RWPE1 (cell line): ENCODE measurements around the gene GGN.

Experiments
- CTCF ChIA-PET: fragments of 350-600 bp; sonication (Branson Sonifier 250); formaldehyde crosslinking; extraction: SDS; loops from one replicate; lab custom pipeline; 2021; lab: Yijun Ruan, JAX
- POLR2A ChIA-PET: fragments of 400-600 bp; formaldehyde crosslinking; extraction: SDS; loops from one replicate; lab custom pipeline; 2020; ENCODE audit warnings: antibody characterized with exemption; ENCODE audit not compliant: low non-redundant PET; lab: Yijun Ruan, JAX
- DNase-seq: peaks from one replicate; pipeline ENCODE4 v3.0.0; 2012; ENCODE audit warnings: low spot score
- H3K27ac ChIP-seq: fragments of 450-650 bp; 2 replicates; pipeline ENCODE4 v1.5.1; 2017
- TF ChIP-seq, protein P1 (sequence below): fragments of 450-650 bp; conservative IDR thresholded peaks from 2 replicates; pipeline ENCODE4 v1.5.1; 2017; ENCODE audit warnings: low read depth, mild to moderate bottlenecking

Gene GGN

DNA sequence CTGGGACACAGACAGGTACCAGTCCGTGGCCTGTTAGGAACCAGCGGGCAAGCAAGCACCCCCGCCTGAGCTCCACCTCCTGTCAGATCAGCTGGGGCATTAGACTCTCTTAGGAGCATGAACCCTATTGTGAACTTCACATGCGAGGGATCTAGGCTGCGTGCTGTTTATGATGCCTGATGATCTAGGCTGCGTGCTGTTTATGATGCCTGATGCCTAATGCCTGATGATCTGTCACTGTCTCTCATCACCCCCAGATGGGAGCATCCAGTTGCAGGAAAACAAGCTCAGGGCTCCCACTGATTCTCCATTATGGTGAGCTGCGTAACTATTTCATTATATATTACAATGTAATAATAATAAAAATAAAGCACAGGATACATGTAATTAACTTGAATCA lies 34.6 kb upstream of the GGN start:
- H3K27ac ChIP-seq = no peak overlapping the region
- ChIA-PET CTCF (no interaction called here), POLR2A (no interaction called here)
- TF ChIP-seq, protein P1, sequence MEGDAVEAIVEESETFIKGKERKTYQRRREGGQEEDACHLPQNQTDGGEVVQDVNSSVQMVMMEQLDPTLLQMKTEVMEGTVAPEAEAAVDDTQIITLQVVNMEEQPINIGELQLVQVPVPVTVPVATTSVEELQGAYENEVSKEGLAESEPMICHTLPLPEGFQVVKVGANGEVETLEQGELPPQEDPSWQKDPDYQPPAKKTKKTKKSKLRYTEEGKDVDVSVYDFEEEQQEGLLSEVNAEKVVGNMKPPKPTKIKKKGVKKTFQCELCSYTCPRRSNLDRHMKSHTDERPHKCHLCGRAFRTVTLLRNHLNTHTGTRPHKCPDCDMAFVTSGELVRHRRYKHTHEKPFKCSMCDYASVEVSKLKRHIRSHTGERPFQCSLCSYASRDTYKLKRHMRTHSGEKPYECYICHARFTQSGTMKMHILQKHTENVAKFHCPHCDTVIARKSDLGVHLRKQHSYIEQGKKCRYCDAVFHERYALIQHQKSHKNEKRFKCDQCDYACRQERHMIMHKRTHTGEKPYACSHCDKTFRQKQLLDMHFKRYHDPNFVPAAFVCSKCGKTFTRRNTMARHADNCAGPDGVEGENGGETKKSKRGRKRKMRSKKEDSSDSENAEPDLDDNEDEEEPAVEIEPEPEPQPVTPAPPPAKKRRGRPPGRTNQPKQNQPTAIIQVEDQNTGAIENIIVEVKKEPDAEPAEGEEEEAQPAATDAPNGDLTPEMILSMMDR = no peak
- no peak for DNase-seq

GRCh38 chr19:38421856-38422255 lies 34.0 kb upstream of the GGN start:
- no peak for DNase-seq
- CTCF ChIA-PET = no interaction called here
- POLR2A ChIA-PET = no interaction called here
- TF ChIP-seq, protein P1 = no peak
- no peak overlapping the region for H3K27ac ChIP-seq

DNA sequence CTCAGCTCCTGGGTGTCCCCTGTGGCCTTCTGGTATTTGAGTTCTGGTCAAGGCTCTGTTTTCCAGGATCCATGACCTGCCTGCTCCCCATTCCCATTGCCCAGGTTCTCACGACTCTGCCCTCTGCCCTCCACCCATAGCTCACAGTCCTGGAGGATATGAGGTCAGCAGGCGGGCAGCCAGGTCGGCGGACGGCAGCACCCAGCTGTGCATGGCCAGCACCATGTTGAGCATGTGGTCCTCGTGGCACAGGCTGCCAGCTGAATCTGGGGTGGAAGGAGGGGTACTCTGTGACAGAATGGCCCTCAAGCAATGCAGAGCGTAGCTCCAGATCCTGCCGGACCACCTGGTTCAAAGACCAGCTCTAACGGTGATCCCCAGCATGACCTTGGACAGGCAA lies 33.1 kb upstream of the GGN start:
- TF ChIP-seq, protein P1 = no peak
- ChIA-PET POLR2A (no interaction called here), CTCF (interaction anchor here (0.7 to 0.9 kb wide), 2 partner anchors 18 to 466 kb away, joined by 3 read pairs; partner anchors contain the start of gene FAM98C)
- no peak overlapping the region for H3K27ac ChIP-seq
- no peak for DNase-seq

- ChIA-PET CTCF (interaction anchor here (0.6 kb wide), 1 partner anchor 197 kb away, joined by 4 read pairs; no protein-coding TSS in a partner anchor), POLR2A (no interaction called here)
- TF ChIP-seq, protein P1 = no peak
- peak; percentile 54 for DNase-seq
- no peak overlapping the region for H3K27ac ChIP-seq
These were observed 30.0 kb upstream of the GGN start for GRCh38 chr19:38417544-38418506.

DNA sequence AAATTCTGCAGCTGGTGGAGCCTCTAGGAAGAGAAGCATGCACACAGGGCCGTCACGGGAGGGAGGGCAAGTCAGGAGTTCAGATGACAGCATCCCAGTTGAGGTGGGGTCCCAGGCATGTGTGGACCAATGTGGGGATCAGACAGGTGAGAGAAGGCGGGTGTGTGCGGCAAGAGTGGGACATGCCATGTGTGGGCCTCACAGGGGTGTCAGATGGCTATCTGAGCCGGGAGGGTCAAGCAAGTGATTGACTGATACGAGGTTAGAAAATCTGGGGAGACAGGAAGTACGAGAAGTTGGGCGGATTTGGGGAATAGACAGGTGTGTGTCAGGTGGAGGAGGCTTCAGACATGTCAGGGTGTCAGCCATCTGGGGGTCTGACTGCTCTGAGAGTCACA lies 29.3 kb upstream of the GGN start:
- TF ChIP-seq, protein P1 = no peak
- no peak overlapping the region for H3K27ac ChIP-seq
- POLR2A ChIA-PET = no interaction called here
- DNase-seq = no peak
- CTCF ChIA-PET = interaction anchor here (0.6 kb wide), 1 partner anchor 196 kb away, joined by 4 read pairs; no protein-coding TSS in a partner anchor

DNA sequence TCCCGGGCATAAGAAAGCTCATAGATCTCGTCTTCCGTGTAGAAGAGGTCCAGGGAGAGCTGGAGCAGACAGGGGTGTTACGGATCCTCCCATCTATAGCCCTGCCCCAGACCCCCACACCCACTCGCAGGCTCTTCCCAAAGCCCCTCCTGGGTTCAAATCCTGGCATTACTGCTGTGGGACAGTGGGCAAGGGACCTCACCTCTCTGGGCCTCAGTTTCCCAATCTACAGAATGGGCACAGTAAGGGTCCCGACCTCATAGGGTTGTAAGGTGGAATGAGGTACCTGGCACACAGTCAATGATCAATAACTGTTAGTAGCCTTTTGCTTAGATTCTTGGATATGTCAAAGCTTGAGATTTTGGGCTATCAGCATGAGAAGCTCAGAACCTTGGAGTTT lies 25.6 kb upstream of the GGN start:
- ChIA-PET POLR2A (no interaction called here), CTCF (interaction anchor here (1.5 kb wide), 1 partner anchor 10 kb away, joined by 7 read pairs; the partner anchor contains the start of gene FAM98C)
- H3K27ac ChIP-seq = no peak overlapping the region
- TF ChIP-seq, protein P1 = no peak
- DNase-seq = no peak
